H9 (cell line): Measurements from ENCODE around the gene TBR1. TPM values are rescaled to one million over a fixed set of nuclear protein-coding genes. Genes with fewer than 3 reads are reported as not detected.

ENCODE experiments used
- DNase-seq: peaks from one replicate; pipeline ENCODE4 v3.0.0-alpha.2; 2017
- H2AFZ ChIP-seq: one replicate; pipeline ENCODE4 v1.6.1; 2013; ENCODE audit warnings: mild to moderate bottlenecking, low read length, control low read depth, moderate library complexity
- H2AK5ac ChIP-seq: 2 replicates; pipeline ENCODE4 v1.6.1; 2013; ENCODE audit warnings: low read length, control low read depth, mixed read lengths; ENCODE audit not compliant: insufficient read length
- H2BK120ac ChIP-seq: one replicate; pipeline ENCODE4 v1.6.1; 2013; ENCODE audit warnings: low read depth, mild to moderate bottlenecking, low read length, control low read depth, inconsistent platforms; ENCODE audit not compliant: poor library complexity, severe bottlenecking
- H2BK12ac ChIP-seq: 2 replicates; pipeline ENCODE4 v1.6.1; 2013; ENCODE audit warnings: low read length, control low read depth, mixed read lengths, low read depth; ENCODE audit not compliant: insufficient read length
- H2BK15ac ChIP-seq: 2 replicates; pipeline ENCODE4 v1.6.1; 2013; ENCODE audit warnings: low read depth, low read length, control low read depth
- H2BK20ac ChIP-seq: one replicate; pipeline ENCODE4 v1.6.1; 2013; ENCODE audit warnings: low read depth, mild to moderate bottlenecking, low read length, control low read depth, inconsistent platforms; ENCODE audit not compliant: poor library complexity, severe bottlenecking
- H2BK5ac ChIP-seq: 2 replicates; pipeline ENCODE4 v1.6.1; 2013; ENCODE audit warnings: low read length, control low read depth, mixed read lengths; ENCODE audit not compliant: insufficient read length
- H3K14ac ChIP-seq: 2 replicates; pipeline ENCODE4 v1.6.1; 2013; ENCODE audit warnings: low read length, control low read depth; ENCODE audit not compliant: insufficient read depth
- H3K18ac ChIP-seq: 2 replicates; pipeline ENCODE4 v1.6.1; 2013; ENCODE audit warnings: low read depth, mild to moderate bottlenecking, mixed read lengths, low read length, control low read depth; ENCODE audit not compliant: insufficient read length
- H3K23ac ChIP-seq: 2 replicates; pipeline ENCODE4 v1.6.1; 2013; ENCODE audit warnings: low read length, control low read depth, mixed read lengths, low read depth; ENCODE audit not compliant: insufficient read length
- H3K23me2 ChIP-seq: 2 replicates; pipeline ENCODE4 v1.6.1; 2013; ENCODE audit warnings: low read depth, mild to moderate bottlenecking, mixed read lengths, low read length, control low read depth; ENCODE audit not compliant: insufficient read length, poor library complexity, severe bottlenecking
- H3K27ac ChIP-seq: 2 replicates; pipeline ENCODE4 v1.5.1; 2013; ENCODE audit warnings: low read length, control low read depth, mixed read lengths, low read depth; ENCODE audit not compliant: insufficient read length
- H3K27me3 ChIP-seq: 2 replicates; pipeline ENCODE4 v1.6.1; 2013; ENCODE audit warnings: low read length, control low read depth, inconsistent platforms; ENCODE audit not compliant: insufficient read depth
- H3K4ac ChIP-seq: 2 replicates; pipeline ENCODE4 v1.6.1; 2013; ENCODE audit warnings: low read depth, mild to moderate bottlenecking, control low read depth, inconsistent platforms, low read length, moderate library complexity
- H3K4me1 ChIP-seq: 2 replicates; pipeline ENCODE4 v1.6.1; 2013; ENCODE audit warnings: low read length, control low read depth, inconsistent platforms; ENCODE audit not compliant: insufficient read depth
- H3K4me2 ChIP-seq: 2 replicates; pipeline ENCODE4 v1.6.1; 2013; ENCODE audit warnings: low read length, control low read depth, mixed read lengths; ENCODE audit not compliant: insufficient read length, insufficient read depth
- H3K56ac ChIP-seq: 2 replicates; pipeline ENCODE4 v1.6.1; 2013; ENCODE audit warnings: low read depth, mild to moderate bottlenecking, mixed read lengths, low read length, control low read depth; ENCODE audit not compliant: insufficient read length
- H3K79me1 ChIP-seq: 2 replicates; pipeline ENCODE4 v1.6.1; 2013; ENCODE audit warnings: low read depth, mild to moderate bottlenecking, moderate library complexity, low read length, control low read depth, inconsistent platforms; ENCODE audit not compliant: insufficient read depth, poor library complexity, severe bottlenecking
- H3K79me2 ChIP-seq: 2 replicates; pipeline ENCODE4 v1.6.1; 2013; ENCODE audit warnings: low read length, control low read depth, inconsistent platforms; ENCODE audit not compliant: insufficient read depth
- H3K9ac ChIP-seq: 2 replicates; pipeline ENCODE4 v1.6.1; 2013; ENCODE audit warnings: low read length, control low read depth, mixed read lengths; ENCODE audit not compliant: insufficient read length; ENCODE audit errors: extremely low read depth
- H3K9me3 ChIP-seq: one replicate; pipeline ENCODE4 v1.6.1; 2013; ENCODE audit warnings: low read depth, low read length, inconsistent platforms; ENCODE audit not compliant: control insufficient read depth
- H3T11ph ChIP-seq: one replicate; pipeline ENCODE4 v1.6.1; 2013; ENCODE audit warnings: mild to moderate bottlenecking, low read length, control low read depth, inconsistent platforms
- H4K20me1 ChIP-seq: one replicate; pipeline ENCODE4 v1.6.1; 2013; ENCODE audit not compliant: control insufficient read depth, insufficient read length, insufficient read depth
- H4K5ac ChIP-seq: 2 replicates; pipeline ENCODE4 v1.6.1; 2013; ENCODE audit warnings: low read depth, mild to moderate bottlenecking, mixed read lengths, low read length, control low read depth; ENCODE audit not compliant: insufficient read length
- H4K8ac ChIP-seq: replicated peaks from 2 replicates; pipeline ENCODE4 v1.6.1; 2013; ENCODE audit warnings: low read length, control low read depth, mixed read lengths, low read depth; ENCODE audit not compliant: insufficient read length
- H4K91ac ChIP-seq: 2 replicates; pipeline ENCODE4 v1.6.1; 2013; ENCODE audit warnings: low read depth, mild to moderate bottlenecking, moderate library complexity, mixed read lengths, low read length, control low read depth; ENCODE audit not compliant: insufficient read length
- H3K27ac Mint-ChIP-seq, 3 experiments: 2 replicates in 2 of 3; 3 replicates in 1 of 3; pipeline ENCODE4 v1.8.0; 2020 to 2021; ENCODE audit warnings: mixed read lengths in 3 of 3, mild to moderate bottlenecking in 1 of 3, moderate library complexity in 1 of 3
- H3K27me3 Mint-ChIP-seq: 2 replicates; pipeline ENCODE4 v1.8.0; 2021; ENCODE audit warnings: low read depth, mild to moderate bottlenecking, moderate library complexity, mixed read lengths
- H3K36me3 Mint-ChIP-seq, 3 experiments: 2 replicates in 2 of 3; 3 replicates in 1 of 3; pipeline ENCODE4 v1.8.0; 2020 to 2021; ENCODE audit warnings: low read depth in 3 of 3, mixed read lengths in 3 of 3; ENCODE audit not compliant: insufficient read depth in 1 of 3
- H3K4me1 Mint-ChIP-seq, 2 experiments: 2 replicates each; pipeline ENCODE4 v1.8.0; 2020; ENCODE audit warnings: mixed read lengths in 2 of 2
- H3K4me3 Mint-ChIP-seq, 2 experiments: 2 replicates in 1 of 2; 3 replicates in 1 of 2; pipeline ENCODE4 v1.8.0; 2020 to 2021; ENCODE audit warnings: mild to moderate bottlenecking in 2 of 2, mixed read lengths in 2 of 2, moderate library complexity in 1 of 2
- H3K9me3 Mint-ChIP-seq, 2 experiments: 2 replicates in 1 of 2; 3 replicates in 1 of 2; pipeline ENCODE4 v1.8.0; 2020; ENCODE audit warnings: mild to moderate bottlenecking in 2 of 2, mixed read lengths in 2 of 2, moderate library complexity in 1 of 2
- CTCF ChIP-seq: fragments of 200-600 bp; sonication (generic); conservative IDR thresholded peaks from 3 replicates; pipeline ENCODE4 v1.8.0; 2021; ENCODE audit warnings: antibody characterized with exemption, mild to moderate bottlenecking
- WGBS: extraction: QIAGEN DNeasy Blood & Tissue Kit; methylation state at CpG from one replicate; pipeline ENCODE4 v1.1.7; 2013; ENCODE audit warnings: missing lambda C conversion rate, low lambda C conversion rate, mixed read lengths; ENCODE audit not compliant: insufficient read length; ENCODE audit errors: extremely low coverage; 5-methylcytosine and 5-hydroxymethylcytosine counted together
- total RNA-seq: library from RNA; stranded (reverse); gene quantifications from 2 replicates; pipeline ENCODE4 v1.2.1, GENCODE V29; 2021

Gene TBR1
- total RNA-seq, 1 experiment from 2014 or later: 0.24 TPM

- H3K23ac ChIP-seq: no peak overlapping the region
- DNase-seq: no peak
- no peak overlapping the region for H2AK5ac ChIP-seq
- Mint-ChIP-seq H3K27ac (peak overlapping the region in 2 of 3 experiments; percentile 32 to 94; a peak in 5 of 7 replicates), H3K27me3 (no peaks in the 10 kb centered on the region), H3K36me3 (peaks cover 0 to 15% (median 8%) of the 10 kb centered on the region in 3 experiments; a peak in 5 of 7 replicates), H3K4me1 (peaks cover 43 to 49% of the 10 kb centered on the region in 2 experiments), H3K9me3 (no peaks in the 10 kb centered on the region), H3K4me3 (peak overlapping the region in 1 of 2 experiments; percentile 49; a peak in 3 of 5 replicates)
- no peak overlapping the region for H3T11ph ChIP-seq
- H3K4me1 ChIP-seq: peaks cover 9% of the 10 kb centered on the region; the same call in 1 of the 2 replicates
- H2BK120ac ChIP-seq: no peak overlapping the region
- no peak overlapping the region for H3K9ac ChIP-seq
- H3K9me3 ChIP-seq: no peaks in the 10 kb centered on the region
- H4K5ac ChIP-seq: no peak overlapping the region
- H3K4me2 ChIP-seq: no peak overlapping the region
- no peak overlapping the region for H3K4ac ChIP-seq
- WGBS: no CpG with 5 or more reads among the region's 3 CpGs
- H4K91ac ChIP-seq: no peak overlapping the region
- H3K79me2 ChIP-seq: no peaks in the 10 kb centered on the region
- no peaks in the 10 kb centered on the region for H4K20me1 ChIP-seq
- no peak for TF ChIP-seq CTCF
- H2AFZ ChIP-seq: no peak overlapping the region
- H2BK5ac ChIP-seq: no peak overlapping the region
- H3K56ac ChIP-seq: no peak overlapping the region
- H3K14ac ChIP-seq: no peak overlapping the region
- H2BK15ac ChIP-seq: no peak overlapping the region
- no peak overlapping the region for H2BK12ac ChIP-seq
- H3K27ac ChIP-seq: no peak overlapping the region
- H3K27me3 ChIP-seq: no peaks in the 10 kb centered on the region
- no peak overlapping the region for H3K18ac ChIP-seq
- H4K8ac ChIP-seq: no peak overlapping the region
- H2BK20ac ChIP-seq: no peak overlapping the region
- H3K79me1 ChIP-seq: no peaks in the 10 kb centered on the region
- no peaks in the 10 kb centered on the region for H3K23me2 ChIP-seq
Measured at GRCh38 chr2:161370981-161371380, 45.1 kb upstream of the TBR1 start.
